ENCODE data around the gene SND1. TPM values are rescaled to one million over a fixed set of nuclear protein-coding genes. Genes with fewer than 3 reads are reported as not detected.
"Not testable (repeated sequence)": the region's sequence is repeated elsewhere in the genome, so short reads cannot be mapped to it uniquely, and the experiment has no call there.

SND1 gene
- total RNA-seq, 1 experiment from 2014 or later = 172 TPM

- H3K36me3 ChIP-seq = peaks cover 41% of the 10 kb centered on the region
- peaks cover 34% of the 10 kb centered on the region for H3K4me1 ChIP-seq (replicated peaks)
- no peak overlapping the region for H3K4me3 ChIP-seq
- peak overlapping the region; percentile 70 for H3K27ac ChIP-seq
- no peaks in the 10 kb centered on the region for H3K9me3 ChIP-seq (replicated peaks)
- DNase-seq (ENCODE audit: low read depth in 1 of 2, low spot score in 2 of 2) = no peak
- no peaks in the 10 kb centered on the region for H3K27me3 ChIP-seq (replicated peaks)
These were observed 13.9 kb downstream of the SND1 start for GRCh38 chr7:127665922-127666321.

GRCh38 chr7:127666602-127667001 is 14.6 kb downstream of the SND1 start:
- Histone ChIP-seq H3K4me3 (no peak overlapping the region), H3K27ac (peak overlapping the region; percentile 70), H3K27me3 (replicated peaks) (no peaks in the 10 kb centered on the region), H3K36me3 (peaks cover 36% of the 10 kb centered on the region), H3K9me3 (replicated peaks) (no peaks in the 10 kb centered on the region), H3K4me1 (replicated peaks) (peaks cover 34% of the 10 kb centered on the region)
- DNase-seq (ENCODE audit: low read depth in 1 of 2, low spot score in 2 of 2) = no peak

GRCh38 chr7:127667017-127667670 is 15.2 kb downstream of the SND1 start:
- Histone ChIP-seq H3K4me3 (no peak overlapping the region), H3K27me3 (replicated peaks) (no peaks in the 10 kb centered on the region), H3K4me1 (replicated peaks) (peaks cover 34% of the 10 kb centered on the region), H3K9me3 (replicated peaks) (no peaks in the 10 kb centered on the region), H3K27ac (peak overlapping the region; percentile 70), H3K36me3 (peaks cover 36% of the 10 kb centered on the region)
- DNase-seq (ENCODE audit: low read depth in 1 of 2, low spot score in 2 of 2) = peak in 1 of 2 experiments; percentile 60

- Histone ChIP-seq H3K36me3 (peaks cover 34% of the 10 kb centered on the region), H3K27ac (peak overlapping the region; percentile 70), H3K4me1 (replicated peaks) (peaks cover 34% of the 10 kb centered on the region), H3K9me3 (replicated peaks) (no peaks in the 10 kb centered on the region), H3K4me3 (no peak overlapping the region), H3K27me3 (replicated peaks) (no peaks in the 10 kb centered on the region)
- DNase-seq (ENCODE audit: low read depth in 1 of 2, low spot score in 2 of 2) = peak in 1 of 2 experiments; percentile 27
These were observed 16.0 kb downstream of the SND1 start for GRCh38 chr7:127667759-127668530.

- no peak for DNase-seq (ENCODE audit: low read depth in 1 of 2, low spot score in 2 of 2)
- Histone ChIP-seq H3K27ac (no peak overlapping the region), H3K4me1 (replicated peaks) (peaks cover 26% of the 10 kb centered on the region), H3K36me3 (peaks cover 22% of the 10 kb centered on the region), H3K27me3 (replicated peaks) (no peaks in the 10 kb centered on the region), H3K9me3 (replicated peaks) (no peaks in the 10 kb centered on the region), H3K4me3 (no peak overlapping the region)
These were observed 19.3 kb downstream of the SND1 start for GRCh38 chr7:127671341-127671740.

- H3K4me3 ChIP-seq = no peak overlapping the region
- peaks cover 32% of the 10 kb centered on the region for H3K36me3 ChIP-seq
- DNase-seq (ENCODE audit: low read depth in 1 of 2, low spot score in 2 of 2) = no peak
- H3K9me3 ChIP-seq (replicated peaks) = no peaks in the 10 kb centered on the region
- H3K27ac ChIP-seq = no peak overlapping the region
- no peaks in the 10 kb centered on the region for H3K27me3 ChIP-seq (replicated peaks)
- peaks cover 20% of the 10 kb centered on the region for H3K4me1 ChIP-seq (replicated peaks)
These were observed 21.9 kb downstream of the SND1 start for GRCh38 chr7:127673902-127674301.

GRCh38 chr7:127674361-127674760 is 22.4 kb downstream of the SND1 start:
- Histone ChIP-seq H3K36me3 (peaks cover 27% of the 10 kb centered on the region), H3K4me3 (no peak overlapping the region), H3K9me3 (replicated peaks) (peaks cover under 1% of the 10 kb centered on the region; the same call in 1 of the 2 replicates), H3K27ac (no peak overlapping the region), H3K4me1 (replicated peaks) (peaks cover 25% of the 10 kb centered on the region), H3K27me3 (replicated peaks) (no peaks in the 10 kb centered on the region)
- no peak for DNase-seq (ENCODE audit: low read depth in 1 of 2, low spot score in 2 of 2)

GRCh38 chr7:127674923-127675322 is 22.9 kb downstream of the SND1 start:
- Histone ChIP-seq H3K4me1 (replicated peaks) (peaks cover 28% of the 10 kb centered on the region), H3K36me3 (peaks cover 29% of the 10 kb centered on the region)
- not testable (repeated sequence) for H3K27me3 ChIP-seq (replicated peaks); H3K9me3 ChIP-seq (replicated peaks); H3K27ac ChIP-seq; DNase-seq (ENCODE audit: low read depth in 1 of 2, low spot score in 2 of 2); H3K4me3 ChIP-seq

GRCh38 chr7:127675721-127676120 is 23.7 kb downstream of the SND1 start:
- Histone ChIP-seq H3K4me1 (replicated peaks) (peaks cover 28% of the 10 kb centered on the region), H3K4me3 (no peak overlapping the region), H3K9me3 (replicated peaks) (peaks cover 3% of the 10 kb centered on the region; the same call in 1 of the 2 replicates), H3K27ac (no peak overlapping the region), H3K27me3 (replicated peaks) (no peaks in the 10 kb centered on the region), H3K36me3 (peaks cover 25% of the 10 kb centered on the region)
- no peak for DNase-seq (ENCODE audit: low read depth in 1 of 2, low spot score in 2 of 2)

GRCh38 chr7:127677433-127678230 is 25.6 kb downstream of the SND1 start:
- no peak for DNase-seq (ENCODE audit: low read depth in 1 of 2, low spot score in 2 of 2)
- Histone ChIP-seq H3K27me3 (replicated peaks) (no peaks in the 10 kb centered on the region), H3K4me1 (replicated peaks) (peaks cover 28% of the 10 kb centered on the region), H3K36me3 (peaks cover 28% of the 10 kb centered on the region), H3K4me3 (no peak overlapping the region), H3K9me3 (replicated peaks) (peaks cover 3% of the 10 kb centered on the region; the same call in 1 of the 2 replicates), H3K27ac (no peak overlapping the region)

- Histone ChIP-seq H3K4me1 (replicated peaks) (peaks cover 28% of the 10 kb centered on the region), H3K4me3 (no peak overlapping the region), H3K27ac (peak overlapping the region; percentile 27), H3K36me3 (peaks cover 31% of the 10 kb centered on the region), H3K9me3 (replicated peaks) (peaks cover 3% of the 10 kb centered on the region; the same call in 1 of the 2 replicates), H3K27me3 (replicated peaks) (no peaks in the 10 kb centered on the region)
- DNase-seq (ENCODE audit: low read depth in 1 of 2, low spot score in 2 of 2) = peak in 1 of 2 experiments; percentile 65
These were observed 26.3 kb downstream of the SND1 start for GRCh38 chr7:127678337-127678736.

GRCh38 chr7:127678947-127679346 is 27.0 kb downstream of the SND1 start:
- DNase-seq (ENCODE audit: low read depth in 1 of 2, low spot score in 2 of 2) = peak in 1 of 2 experiments; percentile 52
- peaks cover 31% of the 10 kb centered on the region for H3K36me3 ChIP-seq
- H3K4me1 ChIP-seq (replicated peaks) = peaks cover 25% of the 10 kb centered on the region
- peak overlapping the region; percentile 27 for H3K27ac ChIP-seq
- no peaks in the 10 kb centered on the region for H3K27me3 ChIP-seq (replicated peaks)
- H3K4me3 ChIP-seq = no peak overlapping the region
- peaks cover 3% of the 10 kb centered on the region; the same call in 1 of the 2 replicates for H3K9me3 ChIP-seq (replicated peaks)

- peaks cover 3% of the 10 kb centered on the region; the same call in 1 of the 2 replicates for H3K9me3 ChIP-seq (replicated peaks)
These were observed 29.0 kb downstream of the SND1 start for GRCh38 chr7:127680983-127681382.

More at GRCh38 chr7:127680983-127681382, 29.0 kb downstream of the SND1 start:
- no peak for DNase-seq (ENCODE audit: low read depth in 1 of 2, low spot score in 2 of 2)
- Histone ChIP-seq H3K4me1 (replicated peaks) (peaks cover 25% of the 10 kb centered on the region), H3K27ac (no peak overlapping the region), H3K27me3 (replicated peaks) (no peaks in the 10 kb centered on the region), H3K36me3 (peaks cover 29% of the 10 kb centered on the region), H3K4me3 (no peak overlapping the region)
